ENCODE results near the gene TFDP2. TPM values are rescaled to one million over a fixed set of nuclear protein-coding genes. Genes with fewer than 3 reads are reported as not detected.
"Not testable (repeated sequence)": the region's sequence is repeated elsewhere in the genome, so short reads cannot be mapped to it uniquely, and the experiment has no call there.

The TFDP2 gene
- total RNA-seq, 1 donor from 2014 or later = 14.7 TPM

DNA sequence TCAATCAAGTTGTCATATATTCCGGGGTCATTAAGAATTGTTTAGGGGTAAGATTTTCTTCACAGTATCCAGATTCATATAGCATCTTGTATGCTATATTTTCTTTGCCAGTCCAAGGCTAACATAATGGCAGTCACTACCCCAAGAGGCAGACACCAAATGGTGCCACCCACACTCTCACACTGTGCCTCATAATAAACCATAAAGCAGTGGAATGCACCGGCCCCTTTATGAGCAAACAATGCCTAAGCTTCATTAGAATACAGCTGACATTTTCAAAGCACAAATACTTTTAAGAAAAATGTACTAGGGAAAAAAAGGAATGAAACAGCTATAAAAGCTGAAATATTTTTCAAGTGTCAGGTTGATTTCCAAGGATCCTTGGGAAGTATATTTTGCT, 121.6 kb downstream of the TFDP2 start:
- DNase-seq (ENCODE audit: extremely low read depth, low read depth, low spot score) = no peak

DNA sequence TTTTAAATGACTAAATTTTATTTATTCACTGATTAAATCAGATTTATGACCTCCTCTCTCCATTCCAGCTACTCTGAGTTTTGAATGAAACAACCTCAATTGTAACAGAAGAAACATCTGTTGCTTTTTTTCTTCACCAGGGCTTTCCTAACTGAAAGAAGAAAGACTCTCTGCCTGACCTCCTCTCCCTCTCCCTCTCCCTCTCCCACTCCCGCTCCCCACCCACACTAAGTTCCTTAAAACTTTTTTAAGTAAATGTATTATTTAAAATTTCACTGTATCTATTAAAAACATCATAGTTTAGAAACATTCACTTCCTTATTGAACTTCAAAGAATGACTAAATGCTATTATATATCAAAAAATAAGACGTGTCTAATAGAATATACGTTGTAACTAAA, 122.0 kb downstream of the TFDP2 start:
- DNase-seq (ENCODE audit: extremely low read depth, low read depth, low spot score) = no peak

DNA sequence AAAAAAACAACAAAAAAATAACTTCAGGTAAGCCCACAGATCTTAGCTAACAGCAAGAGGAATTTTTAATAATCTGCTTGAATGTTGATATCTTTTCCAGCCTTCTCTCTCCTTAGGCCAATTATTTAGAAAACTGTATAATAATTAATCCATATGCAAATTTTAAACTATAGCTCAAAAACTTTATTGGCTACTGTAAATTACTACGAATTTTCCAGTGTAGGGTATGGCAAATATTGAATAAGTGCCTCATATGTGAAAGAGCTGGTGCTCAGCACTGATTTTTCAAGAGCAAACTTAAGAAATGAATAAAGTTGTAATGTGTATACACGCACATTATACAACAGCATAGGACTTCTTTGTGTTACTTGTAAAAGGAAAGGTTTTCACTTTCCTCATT, 123.0 kb downstream of the TFDP2 start:
- DNase-seq (ENCODE audit: extremely low read depth, low read depth, low spot score) = no peak

DNA sequence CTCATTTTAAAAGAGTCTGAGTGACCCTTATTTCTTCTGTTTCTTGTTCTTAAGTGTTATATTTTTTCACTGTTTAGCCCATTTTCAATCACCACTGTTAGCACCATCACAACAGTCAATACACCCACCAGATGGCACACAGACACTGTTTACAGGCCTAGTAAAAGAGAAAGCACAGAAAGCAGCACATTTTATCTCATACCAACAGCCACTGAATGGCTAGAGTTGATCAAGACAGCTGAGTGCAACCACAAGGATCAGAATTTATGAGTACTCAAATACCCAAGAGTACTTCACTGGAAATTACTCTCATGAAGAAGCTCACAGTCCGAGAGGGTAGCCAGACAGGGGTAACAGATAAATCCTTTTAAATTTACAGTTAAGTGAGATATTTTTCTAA, 127.0 kb downstream of the TFDP2 start:
- no peak for DNase-seq (ENCODE audit: extremely low read depth, low read depth, low spot score)

- no peak for DNase-seq (ENCODE audit: extremely low read depth, low read depth, low spot score)
Measured at GRCh38 chr3:142021127-142021526, 128.2 kb downstream of the TFDP2 start.

DNA sequence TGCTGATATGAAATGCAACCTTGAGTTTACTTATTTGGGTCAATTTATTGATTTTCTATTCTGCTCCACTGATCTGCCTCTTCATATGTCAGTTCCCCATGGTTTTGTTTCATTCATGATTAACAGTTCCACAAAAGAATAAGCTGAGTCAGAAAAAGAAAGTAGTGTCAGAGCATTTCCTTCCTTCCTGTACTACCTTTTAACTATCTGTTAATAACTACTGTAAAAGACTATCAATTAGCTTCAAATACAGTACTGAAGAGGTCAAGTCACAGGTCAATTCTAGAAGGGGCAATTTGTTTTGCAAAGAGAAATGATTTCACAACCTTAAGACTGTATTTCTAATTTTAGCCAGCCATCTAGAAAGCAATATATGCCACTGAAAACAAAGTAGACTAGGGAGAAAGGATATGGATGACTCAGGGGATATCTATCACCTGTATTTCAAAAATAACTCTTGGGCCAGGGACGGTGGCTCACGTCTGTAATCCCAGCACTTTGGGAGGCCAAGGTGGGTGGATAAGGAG, 129.5 kb downstream of the TFDP2 start:
- no peak for DNase-seq (ENCODE audit: extremely low read depth, low read depth, low spot score)

GRCh38 chr3:142013993-142014392, 135.4 kb downstream of the TFDP2 start:
- DNase-seq (ENCODE audit: extremely low read depth, low read depth, low spot score) = no peak

DNA sequence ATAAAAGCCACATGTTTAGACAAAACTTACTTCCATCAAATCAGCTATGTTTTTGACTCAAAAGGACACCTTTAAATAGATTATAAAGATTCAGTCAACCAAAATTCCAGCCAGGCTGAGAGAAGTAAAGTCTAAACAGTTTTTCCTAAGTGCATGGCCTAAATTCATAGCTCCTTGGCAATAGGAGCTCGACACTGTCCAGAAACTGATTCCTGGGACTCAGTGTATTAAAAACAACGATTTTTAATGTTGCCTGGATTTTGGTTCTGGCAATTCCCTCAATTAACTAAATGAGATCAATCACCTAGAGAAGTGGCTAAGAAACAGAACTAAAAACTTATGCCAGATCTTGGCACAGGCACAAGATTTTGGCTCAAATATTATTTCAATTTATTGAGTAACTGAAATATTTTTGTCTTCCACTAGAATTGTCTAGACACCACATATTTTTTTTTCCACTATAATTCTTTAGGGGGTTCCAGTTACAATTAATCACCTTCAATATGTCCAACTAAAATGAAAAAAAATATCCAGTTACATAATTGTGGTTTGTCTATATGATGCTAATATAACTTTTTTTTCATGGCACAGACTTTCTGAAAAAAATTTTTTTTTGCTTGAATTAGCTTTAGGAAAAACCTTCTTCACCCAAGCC, 135.9 kb downstream of the TFDP2 start:
- no peak for DNase-seq (ENCODE audit: extremely low read depth, low read depth, low spot score)

DNA sequence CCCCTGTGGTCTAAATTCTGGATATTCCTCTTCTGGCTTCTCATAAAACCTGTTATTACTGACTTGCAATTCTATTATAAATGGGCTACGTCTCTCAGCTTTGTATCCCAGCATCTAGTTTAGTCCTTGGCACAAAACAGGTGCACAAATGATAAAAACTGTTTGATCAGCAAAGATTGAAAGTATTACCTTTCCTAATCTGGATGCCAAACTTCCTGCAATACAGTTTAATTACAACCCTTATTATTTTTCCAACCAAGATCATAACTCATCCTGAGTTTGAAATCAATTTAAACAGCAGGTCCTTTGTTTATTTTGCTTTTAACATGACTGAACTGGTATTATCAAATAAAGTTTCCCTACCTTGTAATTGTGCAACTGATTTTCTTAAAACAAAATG, 140.3 kb downstream of the TFDP2 start:
- no peak for DNase-seq (ENCODE audit: extremely low read depth, low read depth, low spot score)

DNA sequence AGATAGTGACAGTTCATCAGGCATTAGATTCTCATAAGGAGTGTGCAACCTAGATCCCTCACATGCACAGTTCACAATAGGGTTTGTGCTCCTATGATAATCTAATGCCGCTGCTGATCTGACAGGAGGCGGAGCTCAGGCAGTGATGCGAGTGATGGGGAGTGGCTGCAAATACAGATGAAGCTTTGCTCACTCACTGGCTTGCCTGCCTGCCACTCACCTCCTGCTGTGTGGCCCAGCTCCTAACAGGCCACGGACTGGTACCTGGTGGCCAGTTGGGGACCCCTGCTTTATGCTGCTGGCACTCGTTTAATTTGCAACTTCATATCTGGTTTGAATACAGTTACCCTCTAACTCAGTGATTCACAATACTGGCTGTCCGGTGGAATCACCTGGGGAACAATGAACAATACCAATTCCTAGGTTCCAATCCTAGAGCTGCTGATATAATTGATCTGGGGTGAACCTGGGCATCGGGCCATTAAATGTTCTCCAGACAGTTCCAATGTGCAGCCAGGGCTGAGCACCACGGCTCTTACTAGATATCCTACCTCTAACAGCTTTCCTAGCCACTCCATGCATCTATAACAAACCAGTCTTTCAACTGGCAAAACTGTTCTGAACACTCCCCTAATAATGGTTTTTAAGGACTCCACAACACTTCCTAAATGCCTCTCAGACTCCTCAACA, 141.5 kb downstream of the TFDP2 start:
- DNase-seq (ENCODE audit: extremely low read depth, low read depth, low spot score) = no peak

- not testable (repeated sequence) for DNase-seq (ENCODE audit: extremely low read depth, low read depth, low spot score)
Measured at GRCh38 chr3:142004957-142005356, 144.4 kb downstream of the TFDP2 start.

DNA sequence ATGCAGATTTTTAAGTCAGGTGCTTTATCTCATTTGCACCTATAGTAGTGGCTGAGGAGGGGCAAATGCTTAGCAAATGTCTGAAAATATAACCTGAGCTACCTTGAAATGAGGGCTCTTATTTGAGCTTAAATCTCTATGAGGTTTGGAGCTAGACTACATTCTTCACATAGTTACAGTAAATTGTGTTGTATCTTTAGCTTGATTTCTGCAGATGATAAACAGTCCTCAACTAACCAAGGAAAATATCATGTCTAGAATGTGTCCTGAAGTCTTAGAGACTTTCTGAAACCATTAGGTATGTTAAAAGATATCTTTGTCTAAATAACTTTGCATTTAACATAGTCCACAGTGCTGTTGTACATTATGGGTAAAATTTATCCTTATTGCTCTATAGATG, 145.3 kb downstream of the TFDP2 start:
- no peak for DNase-seq (ENCODE audit: extremely low read depth, low read depth, low spot score)

DNA sequence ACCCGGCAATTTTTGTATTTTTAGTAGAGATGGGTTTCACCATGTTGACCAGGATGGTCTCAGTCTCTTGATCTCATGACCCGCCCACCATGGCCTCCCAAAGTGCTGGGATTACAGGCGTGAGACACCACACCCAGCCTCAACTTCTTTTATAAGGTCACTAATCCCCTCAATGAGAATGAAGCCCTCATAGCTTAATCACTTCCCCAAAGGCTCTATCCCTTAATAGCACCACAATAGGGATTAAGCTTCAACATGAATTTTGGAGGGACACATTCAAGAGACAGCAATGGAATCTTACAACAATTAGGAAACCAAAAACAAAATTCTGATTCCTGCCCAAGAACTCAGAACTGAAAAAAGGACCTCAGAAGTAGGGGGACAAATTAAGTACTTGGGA, 146.1 kb downstream of the TFDP2 start:
- no peak for DNase-seq (ENCODE audit: extremely low read depth, low read depth, low spot score)

- DNase-seq (ENCODE audit: extremely low read depth, low read depth, low spot score) = no peak
Measured at GRCh38 chr3:142000325-142000870, 148.9 kb downstream of the TFDP2 start.

DNA sequence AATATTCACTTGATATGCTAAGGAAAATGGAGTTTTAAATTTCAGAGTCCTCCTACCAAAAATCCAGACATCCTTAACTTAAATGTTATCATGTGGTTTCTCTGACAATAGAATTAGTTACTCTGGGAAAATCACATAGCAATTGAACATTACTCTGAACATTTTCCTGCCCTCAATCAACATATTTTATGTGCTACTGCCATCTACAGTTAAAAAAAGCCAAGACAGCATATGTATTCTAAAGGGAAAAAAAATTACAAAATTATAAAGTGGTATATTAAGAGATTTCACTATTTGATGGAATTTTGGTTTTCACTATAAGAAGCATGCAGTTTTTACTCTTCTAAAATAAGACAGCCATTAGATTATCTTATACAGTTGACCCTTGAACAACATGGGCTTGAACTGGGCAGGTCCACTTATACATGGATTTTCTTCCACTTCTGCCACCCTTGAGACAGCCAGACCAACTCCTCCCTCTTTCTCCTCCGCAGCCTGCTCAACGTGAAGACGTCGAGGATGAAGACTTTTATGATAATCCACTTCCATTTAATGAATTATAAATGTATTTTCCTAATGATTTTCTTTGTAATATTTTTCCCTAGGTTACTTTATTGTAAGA, 150.6 kb downstream of the TFDP2 start:
- DNase-seq (ENCODE audit: extremely low read depth, low read depth, low spot score) = no peak

DNA sequence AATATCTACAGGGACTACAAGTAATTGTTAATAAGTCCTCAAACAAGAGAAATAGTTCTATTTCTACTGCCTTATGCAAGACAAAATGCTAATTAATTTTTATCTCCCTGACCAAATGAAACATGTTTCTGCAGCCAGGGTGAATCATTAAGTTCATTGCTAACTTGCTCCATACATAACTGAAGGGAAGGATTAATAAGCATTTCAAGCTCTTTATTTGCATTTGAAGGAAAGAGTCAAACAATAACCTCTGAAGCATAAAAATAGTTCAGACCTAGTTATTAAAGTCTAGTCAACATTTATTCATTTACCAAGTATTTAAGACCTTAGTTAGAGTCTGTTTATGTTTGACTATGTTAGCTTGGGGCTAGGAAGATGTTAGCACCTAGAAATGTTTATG, 152.9 kb downstream of the TFDP2 start:
- DNase-seq (ENCODE audit: extremely low read depth, low read depth, low spot score) = no peak

DNA sequence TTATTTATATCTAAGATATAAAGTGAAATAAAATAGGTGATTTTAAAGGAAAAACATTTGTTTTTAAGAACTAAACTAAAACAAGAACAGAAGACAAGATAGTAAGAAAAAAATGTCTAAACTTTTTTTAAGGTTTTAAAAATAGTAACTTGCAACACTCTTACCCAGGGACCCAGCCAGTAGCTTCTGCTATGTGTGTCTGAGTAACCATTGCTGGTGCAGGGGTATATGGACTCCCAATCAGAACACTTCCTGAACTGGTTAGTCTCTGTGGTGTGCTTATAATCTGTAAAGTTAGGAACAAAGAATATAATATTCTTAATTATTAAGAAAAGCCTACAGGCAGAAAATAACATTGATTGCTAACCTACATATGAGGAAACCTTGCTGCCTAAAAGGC, 154.5 kb downstream of the TFDP2 start:
- DNase-seq (ENCODE audit: extremely low read depth, low read depth, low spot score) = no peak

GRCh38 chr3:141992512-141992911, 156.8 kb downstream of the TFDP2 start:
- DNase-seq (ENCODE audit: extremely low read depth, low read depth, low spot score) = no peak

DNA sequence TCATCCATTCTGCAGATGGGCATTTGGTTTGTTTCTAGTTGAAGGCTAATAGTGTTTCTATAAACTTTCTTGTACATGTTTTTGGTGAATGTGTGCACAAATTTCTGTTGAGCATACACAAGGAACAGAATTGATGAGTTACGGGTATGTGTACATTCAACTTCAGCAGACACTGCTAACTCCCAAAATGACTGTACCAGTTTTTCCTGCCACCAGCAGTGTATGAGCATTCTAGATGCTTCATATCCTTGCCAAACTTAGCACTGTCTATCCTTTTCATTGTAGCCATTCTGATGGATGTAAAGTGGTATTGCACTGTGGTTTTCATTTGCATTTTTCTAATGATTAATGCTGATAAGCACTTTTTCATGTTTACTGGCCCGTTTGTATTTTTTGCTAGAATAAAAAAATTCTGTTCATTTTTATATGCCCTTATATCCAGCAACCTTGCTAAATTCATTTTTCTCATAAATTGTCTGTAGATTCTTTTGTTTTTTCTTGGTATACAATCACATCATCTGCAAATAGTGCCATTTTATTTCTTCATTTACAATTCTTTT, 162.7 kb downstream of the TFDP2 start:
- no peak for DNase-seq (ENCODE audit: extremely low read depth, low read depth, low spot score)

GRCh38 chr3:141981084-141981483, 168.3 kb downstream of the TFDP2 start:
- no peak for DNase-seq (ENCODE audit: extremely low read depth, low read depth, low spot score)

GRCh38 chr3:141979050-141979671, 170.2 kb downstream of the TFDP2 start:
- peak; percentile 27 for DNase-seq (ENCODE audit: extremely low read depth, low read depth, low spot score)

Data from glomerular endothelial cell (primary cell).